ENCODE measurements around the gene ADGRA3.

Gene ADGRA3

DNA sequence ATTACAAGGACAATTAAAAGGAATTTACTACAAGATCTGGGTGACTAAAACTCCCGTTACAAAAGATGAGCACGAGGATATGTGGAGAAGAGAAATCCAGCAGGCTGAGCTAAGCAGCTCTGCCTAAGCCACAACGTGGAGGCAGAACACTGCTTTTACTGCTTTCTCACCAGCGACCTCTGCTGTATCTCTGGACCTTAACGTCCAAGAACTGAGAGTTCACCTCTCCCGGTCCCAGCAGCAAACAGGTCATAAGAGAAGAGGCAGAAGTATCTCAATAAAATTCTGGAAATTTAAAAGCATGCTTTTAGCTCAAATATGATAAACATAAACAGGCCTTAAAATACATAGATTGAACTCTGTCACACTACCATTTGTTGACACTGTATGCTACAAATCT lies 81.0 kb downstream of the ADGRA3 start:
- DNase-seq: peak; percentile 5

DNA sequence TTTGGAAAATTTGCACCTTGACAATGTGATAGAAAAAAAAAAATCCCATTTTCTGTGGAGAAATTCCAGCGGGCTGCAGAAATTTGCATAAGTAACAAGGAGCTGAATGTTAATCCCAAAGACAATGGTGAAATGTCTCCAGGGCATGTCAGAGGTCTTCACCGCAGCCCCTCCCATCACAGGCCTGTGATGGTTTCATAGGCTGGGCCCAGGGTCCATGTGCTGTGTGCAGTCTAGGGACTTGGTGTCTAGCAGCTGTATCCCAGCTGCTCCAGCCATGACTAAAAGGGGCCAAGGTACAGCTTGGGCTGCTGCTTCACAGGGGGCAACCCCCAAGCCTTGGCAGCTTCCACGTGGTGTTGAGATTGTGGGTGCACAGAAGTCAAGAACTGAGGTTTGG lies 85.2 kb downstream of the ADGRA3 start:
- DNase-seq: no peak

DNA sequence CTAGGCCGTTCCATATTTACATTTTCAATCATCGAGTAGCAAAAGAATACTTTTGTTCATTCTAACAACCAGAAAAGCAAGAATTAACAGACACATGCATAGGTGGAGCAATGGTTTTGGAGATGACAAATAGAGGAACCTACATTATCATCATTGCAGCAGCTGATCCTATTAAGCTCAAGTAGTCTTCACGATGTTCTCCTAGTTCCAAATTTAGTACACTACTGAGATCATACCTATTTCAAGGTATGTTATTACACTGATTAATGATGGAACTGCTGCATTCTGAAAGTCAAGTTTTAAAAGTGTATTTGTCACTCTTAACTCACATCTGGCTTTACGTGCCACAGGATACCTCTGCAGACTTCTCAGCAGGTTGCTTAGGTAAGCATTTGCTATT lies 87.4 kb downstream of the ADGRA3 start:
- no peak for DNase-seq

DNA sequence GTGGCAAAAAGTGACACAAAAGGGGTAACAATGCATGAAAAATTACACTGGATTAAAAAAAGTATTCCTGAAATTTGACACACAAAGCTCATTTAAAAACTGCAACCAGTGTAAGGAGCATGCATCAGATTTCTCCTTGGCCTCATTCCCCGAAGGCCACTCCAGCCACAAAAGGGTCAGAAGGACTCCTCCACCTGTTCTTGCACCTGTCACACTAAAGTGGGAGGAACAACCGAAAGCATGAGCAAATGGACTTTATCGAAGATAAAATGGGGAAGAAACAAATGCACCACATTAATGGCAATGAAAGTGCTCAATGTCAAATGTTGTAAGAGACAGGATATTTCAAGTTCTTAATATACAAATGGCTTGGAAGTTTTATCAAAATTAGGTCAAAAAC lies 88.2 kb downstream of the ADGRA3 start:
- no peak for DNase-seq

DNA sequence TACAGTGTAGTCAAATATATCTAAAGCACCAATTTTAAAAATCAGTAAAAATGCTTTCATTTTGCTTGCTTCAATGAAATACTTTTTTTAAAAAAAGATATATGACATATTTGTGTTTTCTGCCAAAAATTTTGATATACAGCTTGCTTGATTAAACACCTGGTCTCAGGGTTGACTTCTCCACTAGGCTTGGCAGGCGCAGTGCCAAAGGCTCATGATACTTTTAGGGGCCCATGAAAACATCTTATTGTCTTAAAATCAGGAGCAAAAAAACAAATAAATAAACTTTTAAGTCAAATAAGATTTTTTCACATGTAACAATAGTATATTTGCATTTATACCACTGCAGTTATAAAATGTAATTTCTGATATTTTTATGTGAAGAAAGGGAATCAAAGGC lies 95.6 kb downstream of the ADGRA3 start:
- no peak for DNase-seq

DNA sequence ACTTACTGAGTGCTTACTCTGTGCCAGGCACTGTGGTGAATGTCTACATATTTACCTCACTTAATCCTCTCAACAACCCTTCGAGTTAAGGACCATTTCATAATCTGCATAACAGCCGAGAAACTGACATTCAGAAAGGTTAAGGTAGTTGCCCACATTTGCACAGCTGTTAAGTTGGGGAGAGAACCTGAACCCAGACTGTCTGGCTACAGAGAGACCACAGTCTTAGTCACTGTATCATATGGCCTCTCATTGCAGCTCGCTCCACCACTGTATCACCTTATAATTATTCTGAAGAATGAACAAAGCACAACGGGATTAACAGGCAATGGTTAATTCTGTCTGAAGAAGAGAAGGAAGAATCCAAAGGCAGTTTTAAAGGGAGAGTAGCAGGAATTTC lies 98.5 kb downstream of the ADGRA3 start:
- DNase-seq: no peak

DNA sequence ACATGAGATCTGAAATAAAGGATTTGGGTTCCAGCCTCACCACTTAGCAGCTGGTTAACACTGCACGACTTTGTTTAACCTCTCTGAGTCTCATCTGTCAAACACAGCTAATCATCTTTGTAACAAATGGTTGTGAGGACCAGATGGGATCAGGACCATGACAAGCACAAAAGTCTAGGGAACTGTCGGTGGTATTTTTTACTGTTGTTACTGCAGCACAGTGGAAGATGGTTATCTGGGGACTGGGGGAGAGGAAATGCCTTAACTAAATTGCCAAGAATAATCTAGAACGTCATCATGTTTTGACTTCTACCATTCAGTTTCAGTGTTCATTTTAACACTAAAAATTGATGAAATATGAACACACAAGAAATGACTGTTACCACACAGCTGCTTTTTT lies 99.5 kb downstream of the ADGRA3 start:
- no peak for DNase-seq

DNA sequence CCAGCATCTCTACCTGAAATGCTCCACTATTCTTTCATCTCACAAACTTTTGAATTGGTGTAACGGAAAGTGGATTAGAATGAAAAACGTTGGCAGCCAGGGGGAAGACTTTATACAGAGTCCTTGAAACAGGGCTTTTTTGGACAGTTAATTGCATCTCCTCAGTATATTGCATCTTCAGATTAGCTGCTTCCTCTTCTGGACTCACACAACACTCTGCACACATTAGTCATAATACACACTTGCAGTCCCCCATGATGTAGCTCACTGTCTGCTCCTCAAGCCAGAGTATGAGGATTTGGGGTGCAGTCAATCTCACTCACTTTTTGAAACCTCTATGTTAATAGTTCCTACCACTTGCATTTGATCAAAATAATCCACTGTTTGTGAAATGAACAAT lies 101.0 kb downstream of the ADGRA3 start:
- DNase-seq: no peak

DNA sequence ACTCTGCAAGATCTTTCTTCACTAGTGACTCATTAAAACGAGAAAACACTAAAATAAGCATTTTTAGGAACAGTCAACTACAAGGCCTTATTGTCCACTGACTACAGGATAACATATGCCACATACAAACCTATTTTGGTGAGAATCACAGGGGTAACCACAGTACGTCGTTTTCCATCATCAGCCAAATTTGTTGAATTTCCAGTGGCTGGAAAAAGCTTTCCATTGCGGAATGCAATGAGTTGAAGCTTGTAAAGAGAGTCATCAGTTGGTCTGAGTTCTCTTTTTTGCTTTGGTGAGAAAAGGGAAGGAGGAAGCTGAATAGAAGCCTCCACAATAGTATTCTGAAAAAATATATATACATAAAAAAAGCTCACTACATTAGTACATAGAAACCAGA lies 102.4 kb downstream of the ADGRA3 start:
- DNase-seq: peak; percentile 11

DNA sequence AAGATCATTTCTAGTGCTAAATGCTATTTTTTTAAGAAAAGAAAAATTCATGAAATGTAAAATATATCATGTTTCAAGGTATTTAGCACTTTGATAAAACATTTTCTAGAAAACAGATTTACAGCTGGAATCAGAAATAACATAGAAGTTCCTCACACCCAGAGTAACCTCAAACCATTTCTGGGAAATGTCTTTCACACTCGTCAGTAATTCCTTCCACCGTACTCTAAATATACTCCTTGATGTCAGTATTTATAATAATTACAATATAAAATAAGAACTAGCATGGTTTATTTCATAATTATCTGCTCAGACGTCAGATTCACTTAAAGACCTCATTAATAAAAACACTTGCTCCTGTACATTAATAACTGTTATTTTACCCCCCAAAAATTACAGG lies 103.9 kb downstream of the ADGRA3 start:
- DNase-seq: no peak

DNA sequence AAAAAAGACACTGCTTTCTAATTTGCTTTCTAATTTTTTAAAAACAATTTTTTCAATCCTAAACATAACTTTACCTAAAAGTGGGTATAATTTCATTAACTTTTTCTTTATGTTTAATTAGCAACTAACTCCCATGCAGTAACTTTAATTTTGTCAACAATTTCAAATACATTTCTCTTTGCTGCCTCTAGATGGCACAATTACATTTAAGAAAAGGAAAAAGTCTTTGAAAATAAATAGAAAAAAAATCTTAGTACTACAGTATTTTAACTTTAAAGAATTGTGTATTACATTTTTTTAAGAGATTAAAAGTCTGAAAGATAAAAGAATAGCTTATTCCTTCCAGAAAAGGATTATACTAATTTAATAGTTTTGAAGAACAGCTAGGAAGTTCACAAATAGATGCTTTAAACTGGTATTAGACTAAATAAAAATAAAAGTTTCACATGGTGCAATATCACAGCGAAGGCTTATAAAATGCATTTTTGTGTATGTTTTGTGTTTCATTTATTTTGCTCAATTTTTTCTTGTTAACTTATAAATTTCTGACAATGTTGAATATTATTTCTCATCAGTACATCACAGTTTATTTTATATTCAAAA lies 105.1 kb downstream of the ADGRA3 start:
- DNase-seq: peak; percentile 22

DNA sequence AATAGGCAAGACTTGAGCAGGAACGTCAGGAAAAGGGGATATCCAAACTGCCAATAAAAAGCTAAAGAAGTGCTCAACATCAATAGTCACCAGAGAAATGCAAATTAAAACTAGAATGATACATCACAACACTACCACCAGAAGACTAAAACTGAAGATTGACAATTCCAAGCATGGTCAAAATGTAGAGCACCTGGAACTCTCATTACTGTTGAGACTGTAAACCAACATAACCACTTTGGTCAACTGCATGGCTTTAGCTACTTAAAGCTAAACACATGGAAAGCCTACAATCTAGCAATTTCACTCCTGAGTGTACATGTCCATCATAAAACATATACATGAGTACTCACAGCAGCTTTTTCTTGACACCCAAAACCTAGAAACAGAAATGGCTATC lies 107.4 kb downstream of the ADGRA3 start:
- no peak for DNase-seq

DNA sequence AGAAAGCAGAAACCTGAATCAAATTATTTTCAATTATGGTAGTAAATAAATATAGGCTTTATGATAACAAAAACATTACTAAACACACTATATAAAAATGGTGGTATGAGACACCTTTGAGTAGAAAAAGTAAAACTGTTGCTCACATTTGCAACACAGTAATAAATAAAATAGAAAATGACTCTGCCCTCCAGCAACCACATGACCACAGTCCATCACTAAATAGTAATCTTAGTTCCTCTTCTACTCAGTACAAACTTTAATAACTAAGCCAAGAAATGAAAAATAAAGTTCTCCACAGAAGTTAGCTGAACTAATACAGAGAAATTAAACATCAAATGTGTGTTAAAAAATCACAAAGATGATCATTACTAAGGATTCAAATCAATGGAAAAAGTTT lies 108.5 kb downstream of the ADGRA3 start:
- no peak for DNase-seq

DNA sequence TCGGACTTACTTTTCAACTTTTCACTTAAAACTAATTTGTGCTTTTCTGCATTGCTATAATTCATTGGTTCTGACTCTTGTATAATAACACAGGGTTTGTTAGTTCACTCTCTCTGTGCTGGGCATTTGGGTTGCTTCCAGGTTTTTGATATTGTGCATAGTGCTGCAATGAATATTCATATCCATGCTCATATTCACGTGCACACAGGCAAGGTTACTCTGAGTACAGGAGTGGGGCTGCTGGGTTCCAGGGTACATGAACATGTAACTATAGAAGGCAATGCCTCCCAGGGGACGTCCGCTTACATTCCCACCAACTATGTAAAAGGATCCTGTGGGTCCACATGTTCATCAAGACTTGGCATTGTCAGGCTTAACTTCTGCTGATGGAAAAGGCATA lies 117.2 kb downstream of the ADGRA3 start:
- DNase-seq: no peak

DNA sequence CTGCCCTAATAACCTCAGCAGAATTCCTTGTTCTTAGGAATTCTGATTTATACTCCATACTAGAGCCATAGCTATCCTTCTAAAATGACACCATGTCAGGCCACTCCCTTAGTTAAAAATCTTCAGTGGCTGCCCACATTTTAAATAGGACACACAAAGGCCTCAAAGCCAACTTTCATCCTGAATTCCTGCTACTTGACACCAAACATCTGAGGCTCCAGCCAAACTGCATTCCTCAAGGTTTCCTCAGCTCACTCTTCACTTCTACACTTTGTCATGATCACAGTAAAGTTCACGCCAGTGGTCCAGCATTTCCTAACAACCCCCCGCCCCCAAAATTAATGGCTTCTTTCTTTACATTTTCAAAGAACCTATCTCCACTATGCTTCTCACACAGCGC lies 124.3 kb downstream of the ADGRA3 start:
- DNase-seq: no peak

DNA sequence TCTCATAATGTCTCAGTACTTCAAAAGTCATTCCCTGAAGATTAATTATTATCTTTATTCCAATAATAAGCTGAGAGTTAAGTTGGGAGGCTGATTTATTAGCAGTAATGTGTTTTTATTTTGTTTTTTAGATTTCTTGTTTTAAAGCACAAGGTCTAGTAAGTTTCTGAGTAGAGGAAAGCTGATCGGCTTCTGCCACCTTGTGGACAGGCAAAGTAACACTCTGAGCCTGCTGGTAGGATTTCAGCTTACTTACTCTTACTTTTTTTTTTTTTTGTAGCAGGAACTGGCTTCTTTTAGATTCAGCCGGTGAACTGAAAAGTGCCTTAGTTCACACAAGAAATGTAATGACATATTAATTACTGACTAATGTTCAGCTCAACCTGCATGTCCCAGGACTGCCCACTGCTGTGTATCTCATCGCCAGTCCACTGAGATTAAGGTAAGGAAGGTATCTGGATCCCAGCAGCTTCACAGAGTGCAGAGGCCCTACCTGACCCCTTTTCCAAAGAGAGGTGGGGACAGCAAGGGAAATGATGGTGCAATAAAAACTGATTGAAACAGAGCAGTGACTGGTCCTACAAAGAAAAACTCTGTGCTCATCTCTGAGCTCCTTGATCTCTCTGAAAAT lies 126.5 kb downstream of the ADGRA3 start:
- peak; percentile 49 for DNase-seq

DNA sequence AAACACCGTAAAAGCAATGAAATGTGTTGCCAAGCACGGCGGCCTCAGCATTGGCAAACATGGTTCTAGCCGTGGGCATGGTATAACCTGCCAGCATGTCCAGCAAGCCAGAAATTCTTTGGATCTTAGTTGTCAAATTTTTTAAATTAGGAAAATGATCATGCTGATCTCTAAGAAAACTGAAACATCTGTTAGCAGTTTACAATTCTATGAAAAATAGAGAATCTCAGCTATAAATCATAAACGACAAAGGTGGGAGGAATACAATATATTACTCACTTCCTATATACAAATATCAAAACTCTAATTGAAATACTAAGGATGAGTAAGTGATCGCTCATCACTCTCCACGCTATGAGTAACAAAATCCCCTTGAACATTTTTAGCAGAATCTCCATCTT lies 130.3 kb downstream of the ADGRA3 start:
- DNase-seq: no peak

DNA sequence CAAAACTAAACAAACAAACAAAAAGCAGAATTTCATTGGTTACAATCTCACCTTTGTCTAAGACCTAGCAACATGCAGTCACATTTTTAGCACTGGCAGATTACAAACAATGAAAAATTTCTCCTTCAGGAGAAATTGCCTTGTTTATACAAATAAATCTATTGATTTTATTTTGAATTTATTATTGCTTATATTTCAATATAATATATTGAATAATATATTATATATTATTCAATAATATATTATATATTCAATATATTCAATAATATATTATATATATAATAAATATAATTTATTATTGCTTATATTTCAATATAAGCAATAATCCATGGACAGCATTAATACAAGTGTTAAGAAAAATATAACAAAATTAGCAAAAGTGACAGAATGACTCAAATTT lies 131.7 kb downstream of the ADGRA3 start:
- DNase-seq: no peak

DNA sequence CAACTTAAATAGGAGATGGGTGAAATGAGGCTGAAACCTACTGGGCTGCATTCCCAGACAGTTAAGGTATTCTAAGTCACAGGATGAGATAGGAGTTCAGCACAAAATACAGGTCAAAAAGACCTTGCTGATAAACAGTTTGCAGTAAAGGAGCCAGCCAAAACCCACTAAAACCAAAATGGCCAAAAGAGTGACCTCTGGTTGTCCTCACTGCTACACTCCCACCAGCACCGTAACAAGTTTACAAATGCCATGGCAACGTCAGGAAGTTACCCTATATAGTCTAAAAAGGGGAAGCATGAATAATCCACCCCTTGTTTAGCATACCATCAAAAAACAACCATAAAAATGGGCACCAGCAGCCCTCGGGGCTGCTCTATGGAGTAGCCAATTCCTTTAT lies 133.7 kb downstream of the ADGRA3 start:
- DNase-seq: peak; percentile 37

DNA sequence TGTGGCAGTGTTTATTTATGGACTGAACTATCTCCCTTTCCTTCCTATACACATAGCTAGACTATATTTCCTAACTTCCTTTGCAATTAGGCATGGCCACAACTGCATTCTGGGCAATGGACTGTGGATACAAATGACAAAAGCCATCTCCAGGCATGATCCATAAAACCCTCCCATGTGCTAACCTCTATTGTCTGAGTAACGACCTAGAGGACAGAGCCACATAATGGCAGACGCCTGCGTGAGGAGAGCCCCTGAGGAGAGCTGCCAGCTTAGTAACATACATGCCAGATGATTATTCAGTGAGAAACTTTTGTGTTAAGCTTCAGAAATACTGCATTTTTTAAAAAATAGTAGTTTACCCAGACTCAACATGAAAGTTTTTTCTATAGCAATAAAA lies 142.9 kb downstream of the ADGRA3 start:
- no peak for DNase-seq

DNA sequence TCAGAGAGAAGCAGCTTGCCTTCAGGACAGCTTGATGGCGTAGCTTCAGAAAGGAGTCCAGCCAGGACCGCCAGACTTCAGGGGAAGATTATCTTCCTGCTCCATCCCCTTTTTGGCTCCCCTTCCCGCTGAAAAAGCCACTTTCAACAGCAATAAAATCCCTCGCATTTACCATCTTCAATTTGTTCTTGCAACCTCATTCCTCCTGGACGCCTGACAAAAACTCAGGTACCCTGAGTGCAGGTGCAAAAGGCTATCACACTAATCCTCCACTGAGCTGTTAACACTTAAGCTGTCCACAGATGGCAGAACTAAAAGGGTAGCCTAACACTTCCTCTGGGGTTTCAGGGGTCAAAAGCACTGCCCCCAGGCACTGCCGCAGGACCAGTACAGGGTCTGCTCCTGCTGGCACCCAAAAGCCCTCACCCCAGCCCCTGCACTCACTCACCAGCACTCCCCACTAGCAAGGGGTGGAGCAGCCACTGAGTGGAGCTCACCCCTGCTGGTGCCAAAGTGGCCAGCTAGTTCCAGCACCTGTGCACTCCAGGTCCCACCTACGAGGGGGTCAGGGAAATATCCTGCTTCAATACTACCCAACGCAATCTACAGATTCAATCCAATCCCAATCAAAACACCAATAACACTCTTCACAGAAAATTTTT lies 145.8 kb downstream of the ADGRA3 start:
- DNase-seq: no peak

DNA sequence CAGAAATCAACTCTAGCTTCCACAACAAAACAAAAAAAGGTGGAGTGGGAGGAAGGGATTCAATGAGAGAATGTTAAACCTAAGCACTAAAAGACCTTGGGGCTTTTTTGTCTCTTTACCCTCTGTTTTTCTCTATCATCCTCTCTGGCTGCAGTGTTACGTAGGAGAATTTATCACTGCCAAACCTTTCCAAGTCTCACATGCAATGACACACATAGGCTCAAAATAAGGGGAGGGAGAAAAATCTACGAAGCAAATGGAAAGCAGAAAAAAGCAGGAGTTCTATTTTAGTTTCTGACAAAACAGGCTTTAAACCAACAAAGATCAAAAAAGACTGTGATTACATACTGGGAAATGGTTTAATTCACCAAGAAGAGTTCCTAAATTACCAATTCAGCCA lies 152.1 kb downstream of the ADGRA3 start:
- DNase-seq: no peak

DNA sequence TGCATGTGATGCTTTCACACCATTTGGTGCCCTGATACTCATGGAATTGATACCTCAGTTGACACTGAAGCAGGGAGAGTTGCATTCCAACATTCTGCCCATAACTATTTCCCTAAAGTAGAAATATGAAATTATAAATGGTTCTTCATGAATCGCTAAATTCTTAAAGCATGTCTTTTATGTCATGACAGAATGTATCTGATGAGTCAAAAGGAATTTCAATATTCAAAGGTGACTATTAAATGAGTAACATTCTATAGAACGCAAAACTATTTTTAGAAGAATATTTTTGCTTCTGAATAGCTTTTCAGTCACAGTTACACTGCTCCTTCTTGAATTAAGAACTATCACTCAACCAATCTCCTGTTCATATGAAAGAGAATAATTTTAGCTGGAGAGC lies 152.8 kb downstream of the ADGRA3 start:
- no peak for DNase-seq

DNA sequence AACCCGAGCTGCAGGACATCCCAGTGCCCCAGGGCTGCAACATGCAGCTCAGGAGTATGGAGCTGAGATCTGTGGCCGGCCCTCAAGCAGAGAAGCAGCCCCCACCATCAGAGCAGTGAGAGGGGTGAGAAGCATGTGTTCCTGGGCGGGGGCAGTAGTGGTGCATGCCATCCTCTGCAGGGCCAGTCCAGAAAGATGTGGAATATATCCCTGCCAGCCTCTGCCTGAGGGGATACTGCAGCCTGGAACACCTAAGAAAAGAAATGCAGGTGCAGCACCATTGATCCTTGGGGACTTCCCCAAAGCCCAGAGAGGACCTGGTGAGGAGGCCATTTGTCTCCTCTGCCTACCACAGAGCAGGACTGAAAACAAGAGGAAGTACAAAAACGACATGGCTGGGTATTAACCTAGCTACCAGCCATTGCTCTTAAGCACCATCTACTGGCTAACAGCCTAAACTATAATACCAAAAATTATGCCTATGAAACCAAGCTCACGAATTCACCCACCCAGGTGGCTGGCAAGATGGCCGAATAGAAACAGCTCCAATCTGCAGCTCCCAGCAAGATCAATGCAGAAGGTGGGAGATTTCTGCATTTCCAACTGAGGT lies 158.8 kb downstream of the ADGRA3 start:
- DNase-seq: no peak
